Measurements from ENCODE around the gene MYOT.

DNA sequence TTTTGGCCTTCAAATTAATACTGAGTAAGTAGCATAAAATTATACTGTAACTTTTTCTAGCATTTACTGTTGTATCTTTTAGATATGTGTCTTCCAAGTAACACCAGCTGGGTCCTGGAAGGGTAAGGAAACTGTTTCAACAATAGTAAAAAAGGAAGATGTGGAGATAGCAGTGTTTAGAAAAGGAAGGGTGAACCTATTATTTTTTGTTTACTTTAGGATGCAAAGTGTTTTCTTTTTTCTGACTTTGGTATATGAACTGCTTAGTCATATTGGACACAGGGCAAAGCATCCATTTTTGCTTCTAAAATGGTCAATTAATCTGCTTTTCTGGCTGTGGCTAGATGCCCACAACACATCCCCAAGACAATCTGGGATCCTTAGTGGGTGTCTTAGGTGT, 26.9 kb downstream of the MYOT start:
- TF ChIP-seq, protein P1, sequence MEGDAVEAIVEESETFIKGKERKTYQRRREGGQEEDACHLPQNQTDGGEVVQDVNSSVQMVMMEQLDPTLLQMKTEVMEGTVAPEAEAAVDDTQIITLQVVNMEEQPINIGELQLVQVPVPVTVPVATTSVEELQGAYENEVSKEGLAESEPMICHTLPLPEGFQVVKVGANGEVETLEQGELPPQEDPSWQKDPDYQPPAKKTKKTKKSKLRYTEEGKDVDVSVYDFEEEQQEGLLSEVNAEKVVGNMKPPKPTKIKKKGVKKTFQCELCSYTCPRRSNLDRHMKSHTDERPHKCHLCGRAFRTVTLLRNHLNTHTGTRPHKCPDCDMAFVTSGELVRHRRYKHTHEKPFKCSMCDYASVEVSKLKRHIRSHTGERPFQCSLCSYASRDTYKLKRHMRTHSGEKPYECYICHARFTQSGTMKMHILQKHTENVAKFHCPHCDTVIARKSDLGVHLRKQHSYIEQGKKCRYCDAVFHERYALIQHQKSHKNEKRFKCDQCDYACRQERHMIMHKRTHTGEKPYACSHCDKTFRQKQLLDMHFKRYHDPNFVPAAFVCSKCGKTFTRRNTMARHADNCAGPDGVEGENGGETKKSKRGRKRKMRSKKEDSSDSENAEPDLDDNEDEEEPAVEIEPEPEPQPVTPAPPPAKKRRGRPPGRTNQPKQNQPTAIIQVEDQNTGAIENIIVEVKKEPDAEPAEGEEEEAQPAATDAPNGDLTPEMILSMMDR (IDR thresholded peaks at IDR 0.05): no peak
- TF ChIP-seq EP300 (IDR thresholded peaks at IDR 0.05) (no peak), POLR2A (IDR thresholded peaks at IDR 0.05) (no peak)

Data from tibial nerve (tissue), 4 donors.